T-helper 1 cell treated with Interleukin-12 subunit alpha and Interleukin-12 subunit beta and Interleukin-4 antibody, amounts not matched to agents 30 ng/mL and 1 ng/mL, for 36 hours (primary cell): ENCODE data around the gene DNAJC3. TPM values are rescaled to one million over a fixed set of nuclear protein-coding genes. Genes with fewer than 3 reads are reported as not detected.
"Not testable (repeated sequence)": the region's sequence is repeated elsewhere in the genome, so short reads cannot be mapped to it uniquely, and the experiment has no call there.

Experiments used
- intact Hi-C: fragments of 100-400 bp; cut with micrococcal nuclease; formaldehyde crosslinking; loops from one replicate; pipeline ENCODE4 v1.15.1; 2024
- total RNA-seq: library from RNA; stranded (reverse); gene quantifications from 2 replicates; pipeline ENCODE4 v1.2.3, GENCODE V29; 2022

The DNAJC3 gene
- total RNA-seq, 1 donor from 2014 or later: 40.7 TPM

DNA sequence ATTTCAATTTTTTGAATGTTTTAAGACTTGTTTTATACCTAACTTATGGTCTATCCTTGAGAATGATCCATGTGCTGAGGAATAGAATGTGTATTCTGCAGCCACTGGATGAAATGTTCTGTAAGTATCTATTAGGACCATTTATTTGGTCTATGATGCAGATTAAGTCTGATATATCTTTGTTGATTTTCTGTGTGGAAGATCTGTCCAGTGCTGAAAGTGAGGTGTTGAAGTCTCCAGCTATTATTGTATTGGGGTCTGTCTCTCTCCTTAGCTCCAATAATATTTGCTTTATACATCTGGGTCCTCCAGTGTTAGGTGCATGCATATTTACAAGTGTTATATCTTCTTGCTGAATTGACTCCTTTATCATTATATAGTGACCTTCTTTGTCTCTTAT, 9.7 kb upstream of the DNAJC3 start:
- intact Hi-C loops: not testable (repeated sequence)

DNA sequence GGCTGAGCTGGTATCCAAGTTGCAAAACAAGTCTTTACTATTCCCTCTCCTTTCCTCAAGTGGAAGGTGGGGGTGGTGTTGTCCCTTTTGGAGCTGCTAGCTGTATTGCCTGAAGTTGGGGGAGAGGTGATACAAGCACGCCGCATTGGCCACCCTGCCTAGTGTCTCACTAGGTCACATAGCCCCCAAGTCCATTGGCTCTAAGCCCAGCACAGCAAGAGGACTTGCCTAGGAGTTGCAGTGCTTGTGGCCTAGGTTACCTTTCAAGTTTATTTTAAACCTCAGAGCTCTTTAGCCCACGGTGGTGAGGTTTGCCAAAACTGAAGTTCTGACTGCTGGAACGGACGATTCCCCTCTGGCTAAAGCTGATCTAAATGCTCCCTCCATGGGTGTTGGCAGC, 5.3 kb upstream of the DNAJC3 start:
- intact Hi-C loops: no loop called here

DNA sequence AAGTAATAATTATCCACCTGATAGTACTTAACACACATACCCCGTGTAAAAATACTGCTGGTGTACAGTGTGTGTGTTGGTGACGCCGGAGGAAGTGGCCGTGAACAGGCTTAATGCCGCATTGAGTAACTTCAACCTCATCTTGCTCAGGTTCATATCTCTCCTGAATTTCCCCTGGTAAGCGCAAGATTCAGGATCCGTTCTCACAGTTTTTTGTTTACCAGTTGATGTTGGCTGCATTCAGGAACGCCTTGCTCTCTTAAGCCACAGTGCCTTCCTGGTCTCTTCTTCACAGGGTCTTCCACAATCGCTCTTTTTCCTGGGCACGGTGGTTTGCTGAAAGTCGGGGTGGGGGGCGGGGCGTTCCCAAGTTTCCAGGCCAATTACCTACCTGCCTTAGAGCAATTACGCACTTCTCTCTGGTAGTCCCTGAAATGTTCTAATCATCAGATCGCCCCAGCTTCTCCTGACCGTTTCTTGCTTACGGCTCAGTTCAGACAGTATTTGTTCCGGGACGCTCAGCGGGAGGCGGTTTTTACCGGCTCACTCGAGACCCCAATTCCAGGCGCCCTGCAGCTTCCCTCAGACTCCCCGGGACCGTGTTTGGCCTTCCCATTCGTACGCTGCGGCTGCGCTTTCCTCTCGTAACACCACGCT, 706 bp upstream of the DNAJC3 start:
- intact Hi-C loops: loop anchor here (1.0 to 5.0 kb wide), 10 partner anchors 15 to 1547 kb away; partner anchors contain the start of genes ABCC4, DZIP1, MBNL2 and TGDS

DNA sequence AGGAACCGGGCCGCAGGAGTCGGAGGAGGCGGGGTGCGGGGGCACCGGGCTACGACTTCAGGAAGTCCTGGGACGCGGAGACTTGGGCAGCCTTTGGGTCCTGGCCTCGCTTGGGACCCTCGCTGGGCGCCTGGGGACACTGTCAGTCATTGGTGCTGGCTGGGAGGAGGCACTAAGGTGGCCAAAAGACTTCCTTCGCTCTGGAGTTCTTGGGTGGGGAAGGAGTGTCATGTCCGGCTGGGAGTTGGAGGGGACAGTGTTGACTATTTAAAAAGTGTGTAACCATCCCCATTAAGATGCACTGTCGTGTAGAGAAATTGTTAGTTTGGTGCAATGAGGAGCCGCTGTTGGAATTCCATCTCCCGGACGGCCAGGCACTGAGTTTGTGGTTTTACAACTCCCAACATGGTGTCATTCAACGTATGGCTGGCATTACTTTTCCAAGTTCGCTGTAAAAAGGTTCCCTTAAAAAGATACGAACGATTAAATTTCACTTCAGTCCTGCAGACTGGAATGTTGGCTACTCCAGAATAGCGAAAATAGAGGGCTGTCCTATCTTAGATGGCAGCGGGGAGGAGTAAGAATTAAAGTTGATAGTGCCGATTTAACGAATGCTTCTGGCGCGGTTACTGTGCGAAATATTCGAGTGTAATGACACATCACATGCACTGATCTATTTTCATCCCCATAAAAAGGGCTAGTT, 776 bp downstream of the DNAJC3 start:
- intact Hi-C loops: loop anchor here (2.0 to 5.0 kb wide), 7 partner anchors 29 to 1545 kb away; partner anchors contain the start of genes ABCC4, DZIP1 and MBNL2

DNA sequence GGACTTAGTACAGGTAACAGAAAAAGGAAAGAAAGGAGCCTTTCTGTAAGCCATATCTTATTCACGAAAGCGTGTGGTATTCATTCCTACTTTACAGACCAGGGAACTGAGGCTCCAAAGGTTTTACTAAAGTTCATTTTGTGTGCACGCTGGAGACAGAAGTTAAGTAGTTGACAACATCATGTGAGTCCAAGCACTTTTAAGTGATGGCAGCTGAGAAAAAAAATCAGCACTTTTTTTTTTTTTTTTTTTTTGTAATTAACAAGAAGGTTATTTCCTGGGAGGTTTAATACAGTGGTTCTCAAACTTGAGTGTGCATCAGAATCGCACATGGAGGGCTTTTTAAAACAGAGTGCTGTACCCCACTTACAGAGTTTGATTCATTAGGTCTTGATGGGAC, 2.0 kb downstream of the DNAJC3 start:
- intact Hi-C loops: loop anchor here (5.0 kb wide), 3 partner anchors 108 to 1357 kb away; partner anchors contain the start of gene ABCC4

DNA sequence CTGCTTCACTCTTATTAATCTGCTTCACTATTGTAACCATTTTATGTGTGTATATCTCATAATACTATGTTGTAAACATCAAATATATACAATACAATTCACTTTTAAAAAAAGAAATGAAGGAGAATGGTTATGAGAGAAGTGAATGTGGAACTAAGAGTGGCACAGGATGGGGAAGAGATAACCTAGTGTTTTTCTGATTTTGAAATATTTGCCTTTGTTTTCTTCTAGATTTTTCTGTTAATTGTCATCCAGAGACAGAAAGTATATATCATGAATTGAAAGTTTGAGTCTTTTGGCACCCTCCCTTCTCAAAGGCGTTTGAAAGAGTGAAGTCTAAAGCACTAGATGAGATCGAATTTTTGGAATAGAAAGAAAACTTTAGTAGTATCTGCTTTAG, 2.8 kb downstream of the DNAJC3 start:
- intact Hi-C loops: loop anchor here (5.0 kb wide), 3 partner anchors 108 to 1357 kb away; partner anchors contain the start of gene ABCC4

DNA sequence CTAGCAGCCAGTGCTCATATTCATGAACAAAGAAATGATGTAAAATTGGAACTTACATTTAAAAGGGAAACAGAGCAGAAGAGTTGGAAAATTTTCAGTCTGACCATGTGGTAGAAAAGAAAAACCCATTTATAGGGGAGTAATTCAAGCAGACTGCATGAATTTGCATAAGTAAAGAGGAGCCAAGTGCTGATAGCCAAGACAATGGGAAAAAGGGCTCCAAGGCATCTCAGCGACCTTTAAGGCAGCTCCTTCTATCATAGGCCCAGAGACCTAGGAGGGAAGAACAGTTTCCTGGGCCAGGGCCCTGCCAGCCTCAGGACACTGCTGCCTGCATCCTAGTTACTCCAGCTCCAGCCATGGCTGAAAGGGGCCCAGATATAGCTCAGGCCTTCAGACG, 7.5 kb downstream of the DNAJC3 start:
- intact Hi-C loops: no loop called here

DNA sequence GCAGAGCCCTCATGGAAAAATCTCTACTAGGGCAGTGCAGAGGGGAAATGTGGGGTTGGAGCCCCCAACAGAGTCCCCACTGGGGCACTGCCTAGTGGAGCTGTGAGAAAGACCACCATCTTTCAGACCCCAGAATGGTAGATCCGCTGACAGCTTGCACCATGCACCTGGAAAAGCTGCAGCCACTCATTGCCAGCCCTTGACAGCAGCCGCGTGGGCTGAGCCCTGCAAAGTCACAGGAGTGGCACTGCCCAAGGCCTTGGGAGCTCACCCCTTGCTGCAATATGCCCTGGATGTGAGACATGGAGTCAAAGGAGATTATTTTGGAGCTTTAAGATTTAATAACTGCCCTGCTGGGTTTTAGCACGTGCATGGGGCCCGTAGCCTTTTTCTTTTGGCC, 8.0 kb downstream of the DNAJC3 start:
- intact Hi-C loops: not testable (repeated sequence)

DNA sequence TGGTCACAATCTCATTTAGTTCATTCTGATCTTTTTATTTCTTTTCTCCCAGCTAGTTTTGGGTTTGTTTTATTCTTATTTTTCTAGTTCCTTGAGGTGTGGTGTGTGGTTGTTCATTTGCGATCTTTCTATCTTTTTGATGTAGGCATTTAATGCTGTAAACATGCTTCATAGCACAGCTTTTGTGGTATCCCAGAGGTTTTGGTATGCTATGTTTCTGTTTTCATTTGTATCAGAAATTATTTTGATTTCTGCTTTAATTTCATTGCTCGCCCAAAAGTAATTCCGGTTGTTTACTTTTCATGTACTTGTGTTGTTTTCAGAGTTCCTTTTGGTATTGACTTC, 12.6 kb downstream of the DNAJC3 start:
- intact Hi-C loops: no loop called here

DNA sequence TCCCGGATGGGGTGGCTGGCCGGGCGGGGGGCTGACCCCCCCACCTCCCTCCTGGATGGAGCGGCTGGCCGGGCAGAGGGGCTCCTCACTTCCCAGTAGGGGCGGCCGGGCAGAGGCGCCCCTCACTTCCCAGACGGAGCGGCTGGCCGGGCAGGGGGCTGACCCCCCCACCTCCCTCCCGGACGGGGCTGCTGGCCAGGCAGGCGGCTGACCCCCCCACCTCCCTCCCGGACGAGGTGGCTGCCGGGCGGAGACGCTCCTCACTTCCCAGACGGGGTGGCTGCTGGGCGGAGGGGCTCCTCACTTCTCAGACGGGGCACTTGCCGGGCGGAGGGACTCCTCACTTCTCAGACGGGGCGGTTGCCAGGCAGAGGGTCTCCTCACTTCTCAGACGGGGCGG, 14.0 kb downstream of the DNAJC3 start:
- intact Hi-C loops: not testable (repeated sequence)

DNA sequence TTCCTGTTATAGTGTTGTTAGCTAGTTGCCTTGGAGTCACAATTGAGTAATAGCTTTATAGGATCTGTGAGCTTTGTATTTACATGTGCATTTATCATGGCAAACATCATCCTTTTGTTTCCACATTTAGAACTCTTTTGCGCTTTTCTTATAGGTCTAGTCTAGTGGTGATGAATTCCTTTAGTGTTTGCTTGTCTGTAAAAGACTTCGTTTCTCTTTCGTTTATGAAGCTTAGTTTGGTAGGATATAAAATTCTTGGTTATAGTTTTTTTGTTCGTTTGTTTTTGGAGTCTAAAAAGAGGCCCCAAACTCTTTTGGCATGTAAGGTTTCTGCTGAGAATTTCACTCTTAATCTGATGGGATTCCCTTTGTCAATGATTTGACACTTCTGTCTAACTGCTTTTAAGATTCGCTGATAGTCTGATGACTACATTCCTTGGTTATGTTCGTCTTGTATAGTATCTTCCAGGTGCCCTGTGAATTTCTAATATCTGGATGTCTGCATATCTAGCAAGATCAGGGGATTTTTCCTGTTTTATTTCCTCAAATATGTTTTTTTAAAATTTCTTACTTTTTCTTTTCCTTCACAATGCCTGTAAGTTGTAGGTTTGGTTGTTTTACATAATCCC, 20.2 kb downstream of the DNAJC3 start:
- intact Hi-C loops: no loop called here

DNA sequence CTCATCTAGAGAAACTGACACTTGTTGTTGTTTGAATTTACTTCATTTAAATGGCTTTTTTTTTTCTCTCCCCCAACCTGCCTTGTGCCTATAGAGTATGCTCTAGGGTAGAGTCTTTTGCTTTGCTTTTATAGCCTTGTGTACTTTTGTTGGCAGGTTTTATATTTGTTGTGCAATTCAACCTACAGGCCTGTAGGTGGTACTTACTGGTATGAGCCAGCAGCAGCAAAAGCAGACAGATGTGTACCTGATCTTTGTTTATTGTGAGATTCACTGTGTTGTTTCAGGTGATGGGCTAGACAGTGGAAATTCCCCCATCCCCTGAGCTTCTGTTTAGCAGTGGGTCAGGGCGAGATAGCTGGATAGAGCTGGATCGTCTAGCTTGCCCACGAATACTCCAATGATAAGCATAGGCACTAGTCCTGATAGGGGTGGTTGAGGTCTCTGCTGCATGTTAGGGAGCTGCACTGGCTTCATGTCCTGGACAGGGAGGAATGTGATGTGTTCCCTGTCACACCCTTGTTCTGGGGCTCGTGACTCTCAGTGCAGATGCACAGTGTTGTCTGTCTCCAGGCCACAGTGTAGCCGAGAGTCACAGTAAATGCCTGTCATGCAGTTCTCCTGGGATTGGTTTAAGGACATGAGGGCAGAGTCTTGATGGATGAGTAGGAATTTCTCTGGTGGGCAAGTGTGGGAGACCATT, 21.3 kb downstream of the DNAJC3 start:
- intact Hi-C loops: no loop called here

DNA sequence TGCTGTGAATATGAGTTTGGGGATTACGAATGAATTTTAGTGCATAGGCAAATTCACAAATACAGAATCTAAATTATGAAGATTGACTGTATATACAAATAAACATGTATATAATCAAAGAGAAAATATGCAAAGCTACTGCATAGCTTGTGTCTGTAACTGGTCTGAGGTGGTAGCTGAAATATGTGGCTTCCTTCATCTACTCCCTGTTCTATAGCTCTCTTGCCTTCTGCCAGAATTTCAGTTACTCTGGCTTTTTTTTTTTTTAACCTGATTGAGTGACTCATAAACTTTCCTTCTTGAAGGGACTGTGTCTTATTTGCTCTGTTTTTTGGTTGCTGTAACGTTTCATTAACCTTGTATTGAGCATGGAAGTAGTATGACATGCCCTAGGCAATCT, 26.6 kb downstream of the DNAJC3 start:
- intact Hi-C loops: no loop called here

DNA sequence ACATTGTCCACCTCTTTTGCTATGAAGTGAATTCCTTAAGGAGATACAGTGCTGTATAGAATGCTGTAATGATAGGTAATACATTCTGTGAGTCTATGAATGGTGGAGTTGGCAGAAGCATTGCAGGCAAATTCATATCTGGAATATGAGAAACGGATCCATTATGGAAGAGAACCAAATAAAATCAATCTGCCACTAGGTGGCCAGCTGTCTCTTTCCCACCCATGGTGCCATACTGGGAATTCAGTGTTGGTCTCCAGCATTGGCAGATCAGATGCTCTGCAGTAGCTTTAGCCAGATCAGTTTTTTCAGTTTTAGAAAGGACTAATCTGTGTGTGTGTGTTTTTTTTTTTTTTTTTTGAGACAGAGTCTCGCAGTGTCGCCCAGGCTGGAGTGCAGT, 27.6 kb downstream of the DNAJC3 start:
- intact Hi-C loops: no loop called here

DNA sequence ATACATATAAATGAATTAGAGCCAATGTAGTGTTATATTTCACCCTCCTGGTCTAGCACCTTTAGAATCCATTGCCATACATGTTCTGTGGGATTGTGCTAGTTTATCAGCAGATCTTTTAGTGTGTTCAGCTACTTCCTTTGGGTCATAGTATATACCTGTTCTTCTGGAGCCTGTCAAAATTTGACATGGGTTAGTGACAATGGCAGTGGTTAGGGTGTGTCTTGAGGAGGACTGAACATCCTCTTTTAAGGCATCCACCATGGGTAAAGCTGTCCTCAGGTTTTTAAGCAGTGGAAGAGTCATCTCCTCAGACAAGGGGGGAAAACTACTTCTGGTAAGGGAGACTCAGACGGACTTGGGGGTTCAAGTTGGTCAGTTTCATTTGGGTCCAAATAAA, 29.4 kb downstream of the DNAJC3 start:
- intact Hi-C loops: loop anchor here (2.0 kb wide), 1 partner anchor 30 kb away; the partner anchor contains the start of gene DNAJC3

DNA sequence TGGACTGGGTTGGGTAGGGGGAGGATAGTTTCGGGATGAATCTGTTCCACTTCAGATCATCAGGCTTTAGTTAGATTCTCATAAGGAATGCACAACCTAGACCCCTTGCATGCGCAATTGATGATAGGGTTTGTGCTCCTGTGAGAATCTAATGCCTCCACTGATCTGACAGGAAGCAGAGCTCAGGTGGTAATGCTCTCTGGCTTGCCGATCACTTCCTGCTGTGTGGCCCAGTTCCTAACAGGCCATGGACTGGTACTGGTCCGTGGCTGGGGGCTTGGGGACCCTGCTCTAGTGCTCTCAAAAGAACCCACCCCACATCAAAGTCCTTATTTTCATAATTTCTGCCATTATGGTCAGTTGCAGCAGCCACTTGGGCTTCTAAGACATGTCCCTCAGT, 30.1 kb downstream of the DNAJC3 start:
- intact Hi-C loops: loop anchor here (2.0 kb wide), 1 partner anchor 30 kb away; the partner anchor contains the start of gene DNAJC3

DNA sequence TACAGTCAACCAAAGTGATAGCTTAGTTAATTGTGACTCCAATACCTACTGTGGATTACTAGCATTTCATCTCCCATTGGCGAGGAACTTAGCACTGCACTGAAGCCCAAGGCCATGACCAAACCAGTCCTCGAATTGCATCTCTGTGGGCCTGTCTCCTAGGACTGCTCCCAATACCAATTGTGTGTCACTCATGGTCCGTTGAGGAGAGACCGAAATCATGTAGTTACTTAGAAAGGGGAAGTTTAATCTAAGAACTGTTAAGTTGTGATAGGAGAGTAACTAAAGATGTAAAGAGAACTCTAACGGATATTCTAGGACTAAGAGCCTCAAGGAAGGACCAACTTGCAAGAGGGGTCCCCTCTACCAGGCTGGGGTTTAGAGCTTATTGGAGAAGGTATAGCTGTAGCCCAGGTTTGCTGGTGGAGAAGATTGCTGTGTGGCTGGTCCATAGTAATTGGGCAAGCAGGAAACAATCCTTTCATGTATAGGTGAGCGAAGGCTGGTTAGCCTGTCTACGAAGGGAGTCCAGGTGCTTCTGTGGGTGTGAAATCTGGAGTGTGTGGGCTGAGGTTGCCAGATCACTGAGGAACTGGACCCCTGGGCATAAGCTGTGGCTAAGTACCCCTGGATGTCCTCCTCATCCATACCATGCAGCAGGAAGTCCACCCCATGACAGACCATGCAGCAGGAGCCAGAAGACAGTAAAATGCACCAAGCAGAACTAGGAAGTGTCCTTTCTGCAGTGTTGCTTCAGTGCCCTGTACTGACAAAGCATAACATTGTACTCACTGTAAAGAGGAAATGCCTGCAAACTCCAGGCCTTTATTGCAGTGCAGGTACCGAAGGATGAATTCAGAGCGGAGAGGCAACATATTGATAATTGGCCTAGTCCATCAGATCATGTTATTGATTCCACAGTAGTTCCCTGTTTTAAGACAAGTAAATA, 30.8 kb downstream of the DNAJC3 start:
- intact Hi-C loops: loop anchor here (2.0 kb wide), 1 partner anchor 31 kb away; the partner anchor contains the start of gene DNAJC3

DNA sequence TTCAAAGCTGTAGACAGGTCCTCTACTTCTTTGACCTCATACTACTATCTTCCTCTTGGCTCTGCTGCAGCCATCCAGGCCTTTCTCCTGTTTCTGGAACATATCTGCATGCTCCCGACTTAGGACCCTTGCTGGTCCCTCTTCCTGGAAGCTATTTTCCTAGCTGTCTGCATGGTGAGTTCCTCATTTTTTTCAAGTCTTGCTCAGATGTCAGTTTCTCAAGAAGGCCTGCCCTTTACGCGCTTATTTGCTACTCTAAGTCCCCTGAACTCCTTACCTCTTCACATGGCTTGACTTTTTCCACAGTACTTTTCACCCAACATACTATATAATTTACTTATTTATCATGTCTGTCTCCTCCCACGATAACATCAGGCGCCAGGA, 31.4 kb downstream of the DNAJC3 start:
- intact Hi-C loops: no loop called here

DNA sequence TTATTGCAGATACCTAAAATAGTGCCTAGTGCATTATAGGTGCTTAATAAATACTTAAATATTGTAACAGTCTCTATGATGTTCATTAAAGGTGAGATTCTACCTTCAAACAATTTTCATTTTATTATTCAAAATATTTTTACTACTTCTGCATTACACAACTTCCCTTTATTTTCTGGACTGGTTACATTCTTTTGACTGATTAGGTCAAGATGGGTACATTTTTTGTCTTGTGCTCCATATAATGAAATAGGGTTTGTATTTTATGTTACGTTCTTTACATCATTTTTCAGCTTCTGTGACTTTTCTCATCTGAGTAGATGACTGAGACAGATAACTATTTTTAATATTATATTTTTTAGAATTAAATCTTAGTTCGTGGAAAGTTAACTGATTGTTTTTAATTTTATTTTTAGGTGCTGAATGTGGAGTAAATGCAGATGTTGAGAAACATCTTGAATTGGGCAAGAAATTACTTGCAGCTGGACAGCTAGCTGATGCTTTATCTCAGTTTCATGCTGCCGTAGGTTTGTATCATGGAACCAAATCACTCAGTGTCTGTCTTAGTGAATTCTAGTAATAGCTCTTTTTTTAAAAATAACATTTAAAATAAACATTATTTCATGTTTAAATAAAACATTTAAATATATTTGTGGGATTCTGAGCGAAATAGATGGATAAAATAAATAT, 32.0 kb downstream of the DNAJC3 start:
- intact Hi-C loops: no loop called here

DNA sequence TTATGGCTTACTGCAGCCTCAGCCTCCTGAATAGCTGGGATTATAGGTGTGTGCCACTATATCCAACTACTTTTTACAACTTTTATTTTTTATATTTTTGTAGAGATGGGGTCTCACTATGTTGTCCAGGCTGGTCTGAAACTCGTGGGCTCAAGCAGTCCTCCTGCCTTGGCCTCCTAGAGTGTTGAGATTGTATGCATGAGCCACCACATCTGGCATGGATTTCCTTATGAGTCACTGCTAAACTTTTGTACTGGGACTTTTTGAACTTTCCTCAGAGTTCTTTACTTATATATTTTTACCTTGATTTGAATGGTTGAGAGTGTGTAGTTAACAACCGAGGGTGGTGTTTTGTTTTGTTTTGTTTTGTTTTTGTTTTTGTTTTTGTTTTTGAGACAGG, 33.4 kb downstream of the DNAJC3 start:
- intact Hi-C loops: no loop called here
